HK-2 (cell line): ENCODE data around the gene AK8.

Source experiments
- DNase-seq: peaks from one replicate; pipeline ENCODE4 v3.0.0-alpha.2; 2018; ENCODE audit not compliant: unreplicated experiment

AK8 gene

GRCh38 chr9:132858751-132859150 is 19.3 kb downstream of the AK8 start:
- no peak for DNase-seq

GRCh38 chr9:132857616-132858342 is 20.3 kb downstream of the AK8 start:
- DNase-seq: no peak

GRCh38 chr9:132857031-132857430 is 21.1 kb downstream of the AK8 start:
- no peak for DNase-seq

- no peak for DNase-seq
Observed at GRCh38 chr9:132855904-132856303, 22.2 kb downstream of the AK8 start.

- DNase-seq: no peak
Observed at GRCh38 chr9:132854832-132855231, 23.3 kb downstream of the AK8 start.

- no peak for DNase-seq
Observed at GRCh38 chr9:132853482-132853881, 24.6 kb downstream of the AK8 start.

- no peak for DNase-seq
Observed at GRCh38 chr9:132849185-132849706, 28.8 kb downstream of the AK8 start.

- no peak for DNase-seq
Observed at GRCh38 chr9:132846918-132847515, 31.1 kb downstream of the AK8 start.

GRCh38 chr9:132846109-132846917 is 31.8 kb downstream of the AK8 start:
- no peak for DNase-seq

- no peak for DNase-seq
Observed at GRCh38 chr9:132842124-132843044, 35.7 kb downstream of the AK8 start.

GRCh38 chr9:132840980-132841379 is 37.1 kb downstream of the AK8 start:
- DNase-seq: no peak

GRCh38 chr9:132838291-132838690 is 39.8 kb downstream of the AK8 start:
- DNase-seq: no peak

- no peak for DNase-seq
Observed at GRCh38 chr9:132837501-132838286, 40.4 kb downstream of the AK8 start.

GRCh38 chr9:132834343-132834742 is 43.7 kb downstream of the AK8 start:
- no peak for DNase-seq

- DNase-seq: no peak
Observed at GRCh38 chr9:132833550-132834121, 44.4 kb downstream of the AK8 start.

- DNase-seq: no peak
Observed at GRCh38 chr9:132832171-132832881, 45.8 kb downstream of the AK8 start.

GRCh38 chr9:132828201-132828770 is 49.8 kb downstream of the AK8 start:
- DNase-seq: no peak

- DNase-seq: no peak
Observed at GRCh38 chr9:132827366-132827765, 50.7 kb downstream of the AK8 start.

- no peak for DNase-seq
Observed at GRCh38 chr9:132826621-132827365, 51.3 kb downstream of the AK8 start.
